Loucy (cell line): Measurements from ENCODE around the gene ZBTB20.

Source experiments
- EZH2phosphoT487 ChIP-seq: fragments of 200-600 bp; IDR thresholded peaks from 2 replicates; pipeline ENCODE4 v1.6.1; 2018; ENCODE audit warnings: antibody characterized with exemption, mild to moderate bottlenecking, moderate library complexity, borderline replicate concordance
- TF ChIP-seq, protein P1 (sequence below): fragments of 200-600 bp; sonication (generic); conservative IDR thresholded peaks from 2 replicates; pipeline ENCODE4 v1.5.1; 2014; ENCODE audit warnings: mild to moderate bottlenecking, antibody characterized with exemption, low read length

- TF ChIP-seq, protein P1, sequence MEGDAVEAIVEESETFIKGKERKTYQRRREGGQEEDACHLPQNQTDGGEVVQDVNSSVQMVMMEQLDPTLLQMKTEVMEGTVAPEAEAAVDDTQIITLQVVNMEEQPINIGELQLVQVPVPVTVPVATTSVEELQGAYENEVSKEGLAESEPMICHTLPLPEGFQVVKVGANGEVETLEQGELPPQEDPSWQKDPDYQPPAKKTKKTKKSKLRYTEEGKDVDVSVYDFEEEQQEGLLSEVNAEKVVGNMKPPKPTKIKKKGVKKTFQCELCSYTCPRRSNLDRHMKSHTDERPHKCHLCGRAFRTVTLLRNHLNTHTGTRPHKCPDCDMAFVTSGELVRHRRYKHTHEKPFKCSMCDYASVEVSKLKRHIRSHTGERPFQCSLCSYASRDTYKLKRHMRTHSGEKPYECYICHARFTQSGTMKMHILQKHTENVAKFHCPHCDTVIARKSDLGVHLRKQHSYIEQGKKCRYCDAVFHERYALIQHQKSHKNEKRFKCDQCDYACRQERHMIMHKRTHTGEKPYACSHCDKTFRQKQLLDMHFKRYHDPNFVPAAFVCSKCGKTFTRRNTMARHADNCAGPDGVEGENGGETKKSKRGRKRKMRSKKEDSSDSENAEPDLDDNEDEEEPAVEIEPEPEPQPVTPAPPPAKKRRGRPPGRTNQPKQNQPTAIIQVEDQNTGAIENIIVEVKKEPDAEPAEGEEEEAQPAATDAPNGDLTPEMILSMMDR = no peak
- no peak for TF ChIP-seq EZH2phosphoT487
Observed at GRCh38 chr3:115151921-115152320, 4.8 kb upstream of the ZBTB20 start.
